ENCODE results near the gene ZNF362.

- TF ChIP-seq, protein P1, sequence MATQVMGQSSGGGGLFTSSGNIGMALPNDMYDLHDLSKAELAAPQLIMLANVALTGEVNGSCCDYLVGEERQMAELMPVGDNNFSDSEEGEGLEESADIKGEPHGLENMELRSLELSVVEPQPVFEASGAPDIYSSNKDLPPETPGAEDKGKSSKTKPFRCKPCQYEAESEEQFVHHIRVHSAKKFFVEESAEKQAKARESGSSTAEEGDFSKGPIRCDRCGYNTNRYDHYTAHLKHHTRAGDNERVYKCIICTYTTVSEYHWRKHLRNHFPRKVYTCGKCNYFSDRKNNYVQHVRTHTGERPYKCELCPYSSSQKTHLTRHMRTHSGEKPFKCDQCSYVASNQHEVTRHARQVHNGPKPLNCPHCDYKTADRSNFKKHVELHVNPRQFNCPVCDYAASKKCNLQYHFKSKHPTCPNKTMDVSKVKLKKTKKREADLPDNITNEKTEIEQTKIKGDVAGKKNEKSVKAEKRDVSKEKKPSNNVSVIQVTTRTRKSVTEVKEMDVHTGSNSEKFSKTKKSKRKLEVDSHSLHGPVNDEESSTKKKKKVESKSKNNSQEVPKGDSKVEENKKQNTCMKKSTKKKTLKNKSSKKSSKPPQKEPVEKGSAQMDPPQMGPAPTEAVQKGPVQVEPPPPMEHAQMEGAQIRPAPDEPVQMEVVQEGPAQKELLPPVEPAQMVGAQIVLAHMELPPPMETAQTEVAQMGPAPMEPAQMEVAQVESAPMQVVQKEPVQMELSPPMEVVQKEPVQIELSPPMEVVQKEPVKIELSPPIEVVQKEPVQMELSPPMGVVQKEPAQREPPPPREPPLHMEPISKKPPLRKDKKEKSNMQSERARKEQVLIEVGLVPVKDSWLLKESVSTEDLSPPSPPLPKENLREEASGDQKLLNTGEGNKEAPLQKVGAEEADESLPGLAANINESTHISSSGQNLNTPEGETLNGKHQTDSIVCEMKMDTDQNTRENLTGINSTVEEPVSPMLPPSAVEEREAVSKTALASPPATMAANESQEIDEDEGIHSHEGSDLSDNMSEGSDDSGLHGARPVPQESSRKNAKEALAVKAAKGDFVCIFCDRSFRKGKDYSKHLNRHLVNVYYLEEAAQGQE (IDR thresholded peaks at IDR 0.05; ENCODE audit: unreplicated experiment) = no peak
- TF ChIP-seq CTCF (conservative IDR thresholded peaks at IDR 0.05; ENCODE audit: low read depth in 2 of 2) (no peak), JUNB (IDR thresholded peaks at IDR 0.05; ENCODE audit: unreplicated experiment) (no peak), EZH2 (IDR thresholded peaks at IDR 0.05; ENCODE audit: low read depth, unreplicated experiment) (no peak), POLR2AphosphoS5 (IDR thresholded peaks at IDR 0.05; ENCODE audit: low read depth) (no peak), ZNF331 (CRISPR knock-in tag; IDR thresholded peaks at IDR 0.05; ENCODE audit: low read depth) (no peak), NANOG (IDR thresholded peaks at IDR 0.05; ENCODE audit: borderline replicate concordance) (no peak), EZH2phosphoT487 (IDR thresholded peaks at IDR 0.05; ENCODE audit: unreplicated experiment) (no peak), CREB1 (CRISPR knock-in tag; IDR thresholded peaks at IDR 0.05; ENCODE audit: low read depth) (no peak), ZNF462 (CRISPR knock-in tag; IDR thresholded peaks at IDR 0.05) (no peak), ZNF114 (CRISPR knock-in tag; IDR thresholded peaks at IDR 0.05) (no peak), STAT1 (IDR thresholded peaks at IDR 0.05; ENCODE audit: unreplicated experiment) (no peak)
- TF ChIP-seq, protein P2, sequence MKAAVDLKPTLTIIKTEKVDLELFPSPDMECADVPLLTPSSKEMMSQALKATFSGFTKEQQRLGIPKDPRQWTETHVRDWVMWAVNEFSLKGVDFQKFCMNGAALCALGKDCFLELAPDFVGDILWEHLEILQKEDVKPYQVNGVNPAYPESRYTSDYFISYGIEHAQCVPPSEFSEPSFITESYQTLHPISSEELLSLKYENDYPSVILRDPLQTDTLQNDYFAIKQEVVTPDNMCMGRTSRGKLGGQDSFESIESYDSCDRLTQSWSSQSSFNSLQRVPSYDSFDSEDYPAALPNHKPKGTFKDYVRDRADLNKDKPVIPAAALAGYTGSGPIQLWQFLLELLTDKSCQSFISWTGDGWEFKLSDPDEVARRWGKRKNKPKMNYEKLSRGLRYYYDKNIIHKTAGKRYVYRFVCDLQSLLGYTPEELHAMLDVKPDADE (IDR thresholded peaks at IDR 0.05) = no peak
Observed at GRCh38 chr1:33246171-33246570, 10.1 kb upstream of the ZNF362 start.
